ENCODE measurements around the gene DUOX2. TPM values are rescaled to one million over a fixed set of nuclear protein-coding genes. Genes with fewer than 3 reads are reported as not detected.
"Not testable (repeated sequence)": the region's sequence is repeated elsewhere in the genome, so short reads cannot be mapped to it uniquely, and the experiment has no call there.

The DUOX2 gene
- total RNA-seq, 1 donor from 2014 or later, result not detected

- Mint-ChIP-seq H3K4me1 (peaks cover 12% of the 10 kb centered on the region), H3K27me3 (peaks cover 69% of the 10 kb centered on the region), H3K9me3 (no peaks in the 10 kb centered on the region), H3K27ac (no peak overlapping the region), H3K4me3 (peak overlapping the region; percentile 33), H3K36me3 (ENCODE audit: low read depth) (no peaks in the 10 kb centered on the region)
- intact Hi-C loops (cut with micrococcal nuclease), result no loop called here
- DNase-seq, result no peak
Measured at GRCh38 chr15:45111390-45112142, 2.4 kb downstream of the DUOX2 start.

- no peaks in the 10 kb centered on the region for H3K9me3 Mint-ChIP-seq
- H3K4me1 Mint-ChIP-seq, result peaks cover 9% of the 10 kb centered on the region
- H3K27me3 Mint-ChIP-seq, result peaks cover 56% of the 10 kb centered on the region
- H3K4me3 Mint-ChIP-seq, result no peak overlapping the region
- no peak for DNase-seq
- no peak overlapping the region for H3K27ac Mint-ChIP-seq
- intact Hi-C loops (cut with micrococcal nuclease), result no loop called here
- H3K36me3 Mint-ChIP-seq (ENCODE audit: low read depth), result no peaks in the 10 kb centered on the region
Measured at GRCh38 chr15:45110256-45110820, 3.6 kb downstream of the DUOX2 start.

DNA sequence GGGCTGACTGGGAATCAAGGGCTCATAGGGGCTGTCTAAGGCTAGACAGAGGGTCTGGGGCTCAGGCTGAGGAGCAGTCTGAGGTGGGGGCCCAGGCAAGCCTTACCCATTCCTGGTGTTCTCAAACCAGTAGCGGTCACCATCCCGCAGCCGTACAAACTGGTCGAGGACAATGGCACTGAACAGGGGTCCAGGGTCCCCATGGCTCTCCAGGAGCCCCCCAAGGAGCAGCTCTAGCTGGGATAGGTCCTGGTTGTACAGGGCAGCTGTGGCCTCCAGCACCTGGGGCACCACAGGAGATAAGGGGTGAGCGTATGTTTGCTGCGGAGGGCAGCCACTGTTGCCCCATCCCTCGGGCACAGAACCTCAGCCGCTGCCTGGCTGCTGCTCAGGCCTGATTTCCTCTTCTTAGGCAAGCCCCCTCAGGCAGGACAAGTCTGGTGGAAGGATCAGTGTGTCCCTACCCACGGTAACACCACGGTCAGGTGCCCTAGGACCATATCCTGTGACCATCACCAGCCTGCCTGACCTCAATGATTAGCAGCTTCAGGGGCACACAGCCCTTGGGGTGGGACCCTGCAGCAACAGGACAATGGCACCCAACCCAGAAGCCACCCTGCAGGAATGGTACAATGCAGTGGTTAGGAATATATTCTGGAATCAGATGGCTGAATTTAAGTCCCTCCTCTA, 5.9 kb downstream of the DUOX2 start:
- Mint-ChIP-seq H3K27ac (no peak overlapping the region), H3K4me1 (peaks cover 5% of the 10 kb centered on the region), H3K27me3 (peaks cover 34% of the 10 kb centered on the region), H3K9me3 (no peaks in the 10 kb centered on the region), H3K4me3 (no peak overlapping the region), H3K36me3 (ENCODE audit: low read depth) (no peaks in the 10 kb centered on the region)
- DNase-seq, result no peak
- intact Hi-C loops (cut with micrococcal nuclease), result no loop called here

- no peak overlapping the region for H3K4me3 Mint-ChIP-seq
- DNase-seq, result no peak
- H3K4me1 Mint-ChIP-seq, result no peaks in the 10 kb centered on the region
- H3K36me3 Mint-ChIP-seq (ENCODE audit: low read depth), result no peaks in the 10 kb centered on the region
- H3K27me3 Mint-ChIP-seq, result peaks cover 21% of the 10 kb centered on the region
- H3K9me3 Mint-ChIP-seq, result no peaks in the 10 kb centered on the region
- no peak overlapping the region for H3K27ac Mint-ChIP-seq
- intact Hi-C loops (cut with micrococcal nuclease), result no loop called here
Measured at GRCh38 chr15:45106002-45106790, 7.8 kb downstream of the DUOX2 start.

- Mint-ChIP-seq H3K9me3 (no peaks in the 10 kb centered on the region), H3K36me3 (ENCODE audit: low read depth) (no peaks in the 10 kb centered on the region), H3K4me1 (no peaks in the 10 kb centered on the region), H3K27ac (no peak overlapping the region), H3K27me3 (peaks cover 20% of the 10 kb centered on the region), H3K4me3 (no peak overlapping the region)
- no peak for DNase-seq
- intact Hi-C loops (cut with micrococcal nuclease), result no loop called here
Measured at GRCh38 chr15:45105586-45105985, 8.4 kb downstream of the DUOX2 start.

DNA sequence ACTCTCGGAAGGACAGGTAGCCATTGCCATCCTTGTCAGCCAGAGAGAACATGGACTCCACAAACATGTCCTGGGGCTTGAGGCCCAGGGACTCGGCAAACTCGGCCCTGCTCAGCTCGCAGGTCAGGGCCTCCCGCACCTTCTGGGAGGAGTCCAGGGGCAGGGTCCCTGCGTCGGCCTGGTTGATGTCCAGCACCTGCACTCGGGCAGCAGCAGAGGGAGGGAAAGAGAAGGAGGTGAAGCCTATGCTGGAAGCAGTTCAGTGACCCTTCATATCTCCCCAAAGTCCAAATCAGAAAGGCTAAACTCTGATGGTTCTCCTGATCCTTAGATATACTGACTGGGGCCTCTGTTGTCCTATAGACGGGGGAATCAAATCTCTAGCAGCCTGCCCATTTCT, 9.8 kb downstream of the DUOX2 start:
- DNase-seq; H3K27me3 Mint-ChIP-seq; intact Hi-C loops (cut with micrococcal nuclease); H3K4me3 Mint-ChIP-seq; H3K9me3 Mint-ChIP-seq; H3K4me1 Mint-ChIP-seq; H3K27ac Mint-ChIP-seq; H3K36me3 Mint-ChIP-seq (ENCODE audit: low read depth): not testable (repeated sequence)

GRCh38 chr15:45102226-45102625, 11.7 kb downstream of the DUOX2 start:
- DNase-seq, result no peak
- intact Hi-C loops (cut with micrococcal nuclease), result no loop called here
- Mint-ChIP-seq H3K27me3 (no peaks in the 10 kb centered on the region), H3K4me3 (no peak overlapping the region), H3K9me3 (no peaks in the 10 kb centered on the region), H3K4me1 (no peaks in the 10 kb centered on the region), H3K27ac (no peak overlapping the region), H3K36me3 (ENCODE audit: low read depth) (no peaks in the 10 kb centered on the region)

- Mint-ChIP-seq H3K27me3 (no peaks in the 10 kb centered on the region), H3K4me1 (no peaks in the 10 kb centered on the region), H3K27ac (no peak overlapping the region), H3K9me3 (no peaks in the 10 kb centered on the region), H3K4me3 (no peak overlapping the region), H3K36me3 (ENCODE audit: low read depth) (no peaks in the 10 kb centered on the region)
- intact Hi-C loops (cut with micrococcal nuclease), result no loop called here
- no peak for DNase-seq
Measured at GRCh38 chr15:45101749-45102148, 12.2 kb downstream of the DUOX2 start.

GRCh38 chr15:45100884-45101625, 12.9 kb downstream of the DUOX2 start:
- no peak for DNase-seq
- Mint-ChIP-seq H3K36me3 (ENCODE audit: low read depth) (no peaks in the 10 kb centered on the region), H3K4me1 (no peaks in the 10 kb centered on the region), H3K4me3 (no peak overlapping the region), H3K27me3 (no peaks in the 10 kb centered on the region), H3K27ac (no peak overlapping the region), H3K9me3 (no peaks in the 10 kb centered on the region)
- intact Hi-C loops (cut with micrococcal nuclease), result no loop called here

DNA sequence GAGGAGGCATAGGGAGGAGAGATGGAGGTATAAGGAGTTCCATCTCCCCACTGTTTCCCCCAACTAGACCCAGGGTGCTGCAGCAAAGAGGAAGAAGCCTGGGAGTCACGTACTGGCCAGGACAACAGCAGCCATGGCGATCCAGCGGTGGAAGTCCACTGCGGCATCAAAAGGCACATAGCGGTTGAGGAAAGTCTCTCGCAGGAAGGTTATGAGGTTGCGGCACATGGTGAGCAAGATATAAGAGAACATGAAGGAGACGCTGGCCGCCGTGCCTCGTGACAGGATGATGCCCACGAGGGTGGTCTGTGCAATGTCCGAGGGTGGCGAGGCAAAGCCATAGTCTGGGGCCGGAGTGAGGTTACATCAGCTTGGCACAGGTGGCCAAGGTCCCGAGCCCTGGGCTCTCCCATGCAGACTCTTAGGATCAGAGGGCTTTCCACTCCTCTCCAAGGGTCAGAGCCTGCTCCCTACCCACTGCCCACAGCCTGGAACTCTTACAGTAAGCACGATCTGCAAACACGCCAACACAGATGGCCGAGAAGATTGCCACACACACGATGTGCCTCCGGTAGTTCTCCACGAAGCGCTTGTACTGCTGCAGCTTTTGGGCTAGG, 14.3 kb downstream of the DUOX2 start:
- Mint-ChIP-seq H3K27ac (no peak overlapping the region), H3K36me3 (ENCODE audit: low read depth) (no peaks in the 10 kb centered on the region), H3K4me1 (no peaks in the 10 kb centered on the region), H3K27me3 (no peaks in the 10 kb centered on the region), H3K4me3 (no peak overlapping the region), H3K9me3 (no peaks in the 10 kb centered on the region)
- DNase-seq, result no peak
- intact Hi-C loops (cut with micrococcal nuclease), result no loop called here

GRCh38 chr15:45097466-45097865, 16.5 kb downstream of the DUOX2 start:
- Mint-ChIP-seq H3K27ac (no peak overlapping the region), H3K4me1 (no peaks in the 10 kb centered on the region), H3K27me3 (no peaks in the 10 kb centered on the region), H3K36me3 (ENCODE audit: low read depth) (no peaks in the 10 kb centered on the region), H3K9me3 (no peaks in the 10 kb centered on the region), H3K4me3 (no peak overlapping the region)
- no peak for DNase-seq
- intact Hi-C loops (cut with micrococcal nuclease), result no loop called here

DNA sequence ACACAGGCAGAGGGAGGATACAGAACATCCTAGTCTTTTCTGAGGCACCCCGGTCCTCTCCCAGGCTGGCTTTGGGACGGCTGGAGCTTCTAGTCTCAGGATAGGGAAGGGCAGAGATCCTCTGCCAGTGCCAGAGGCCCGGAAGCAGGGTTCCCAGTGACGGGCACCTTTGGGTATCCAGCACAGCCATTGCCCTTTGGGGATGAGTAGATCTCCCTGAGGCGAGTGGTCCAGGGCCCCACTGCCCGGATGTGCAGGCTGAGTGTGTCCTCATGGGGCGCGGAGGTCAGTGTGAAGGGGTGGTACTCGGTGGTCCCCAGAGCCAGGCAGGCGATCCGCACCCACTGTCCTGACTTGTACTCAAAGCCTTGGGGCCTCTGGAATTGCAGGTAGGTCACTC, 18.3 kb downstream of the DUOX2 start:
- intact Hi-C loops (cut with micrococcal nuclease), result no loop called here
- Mint-ChIP-seq H3K27ac (no peak overlapping the region), H3K4me1 (no peaks in the 10 kb centered on the region), H3K36me3 (ENCODE audit: low read depth) (no peaks in the 10 kb centered on the region), H3K9me3 (no peaks in the 10 kb centered on the region), H3K27me3 (peaks cover 8% of the 10 kb centered on the region), H3K4me3 (no peak overlapping the region)
- no peak for DNase-seq

GRCh38 chr15:45094358-45094730, 19.6 kb downstream of the DUOX2 start:
- H3K36me3 Mint-ChIP-seq (ENCODE audit: low read depth), result no peaks in the 10 kb centered on the region
- no peak overlapping the region for H3K4me3 Mint-ChIP-seq
- no peak for DNase-seq
- peaks cover 15% of the 10 kb centered on the region for H3K27me3 Mint-ChIP-seq
- H3K27ac Mint-ChIP-seq, result no peak overlapping the region
- intact Hi-C loops (cut with micrococcal nuclease), result no loop called here
- H3K4me1 Mint-ChIP-seq, result no peaks in the 10 kb centered on the region
- H3K9me3 Mint-ChIP-seq, result no peaks in the 10 kb centered on the region

Measured in activated CD4-positive, alpha-beta T cell treated with anti-CD3 and anti-CD28 coated beads, Interleukin-2, amount 10 ng/mL, durations not matched to agents 24 days and 14 days (primary cell).